Activated CD8-positive, alpha-beta T cell treated with anti-CD3 and anti-CD28 coated beads for 36 hours (primary cell): ENCODE results near the gene DPP6. TPM values are rescaled to one million over a fixed set of nuclear protein-coding genes. Genes with fewer than 3 reads are reported as not detected.

Source experiments
- ATAC-seq: fragments of 200-7000 bp; cut with Tn5 transposase; one replicate; pipeline ENCODE4 v1.10.0; 2021; ENCODE audit warnings: mild to moderate bottlenecking, moderate library complexity
- CTCF ChIA-PET: fragments of 350-600 bp; sonication (Branson Sonifier 250); formaldehyde crosslinking; loops from one replicate; lab custom pipeline; 2021; ENCODE audit warnings: antibody characterized with exemption; lab: Charles Lee
- POLR2A ChIA-PET: fragments of 350-600 bp; sonication (Branson Sonifier 250); formaldehyde crosslinking; loops from one replicate; lab custom pipeline; 2021; ENCODE audit warnings: antibody characterized with exemption; lab: Charles Lee
- DNase-seq: peaks from one replicate; pipeline ENCODE4 v3.0.0-alpha.2; 2020
- H3K27ac Mint-ChIP-seq: one replicate; pipeline ENCODE4 v1.8.0; 2021; ENCODE audit warnings: mild to moderate bottlenecking, mixed read lengths
- H3K27me3 Mint-ChIP-seq: one replicate; pipeline ENCODE4 v1.8.0; 2021; ENCODE audit warnings: mixed read lengths
- H3K36me3 Mint-ChIP-seq: one replicate; pipeline ENCODE4 v1.8.0; 2021; ENCODE audit warnings: low read depth, mixed read lengths
- H3K4me1 Mint-ChIP-seq: one replicate; pipeline ENCODE4 v1.8.0; 2021; ENCODE audit warnings: low read depth, mixed read lengths
- H3K4me3 Mint-ChIP-seq: one replicate; pipeline ENCODE4 v1.8.0; 2021; ENCODE audit warnings: mild to moderate bottlenecking, moderate library complexity, mixed read lengths
- H3K9me3 Mint-ChIP-seq: one replicate; pipeline ENCODE4 v1.8.0; 2021; ENCODE audit warnings: mixed read lengths
- CTCF ChIP-seq: fragments of 200-600 bp; IDR thresholded peaks from one replicate; pipeline ENCODE4 v1.8.0; 2022; ENCODE audit warnings: antibody characterized with exemption, mild to moderate bottlenecking
- intact Hi-C: fragments of 100-400 bp; cut with micrococcal nuclease; formaldehyde crosslinking; loops from one replicate; pipeline ENCODE4 v1.10.0; 2022
- total RNA-seq, 2 experiments: library from RNA; stranded (reverse); gene quantifications; one replicate each; pipeline ENCODE4 v1.2.3, GENCODE V29; 2021

DPP6 gene
- total RNA-seq, 2 experiments from 2014 or later: not detected

GRCh38 chr7:154776350-154776749, 724.2 kb downstream of the DPP6 start:
- Mint-ChIP-seq H3K4me3 (no peak overlapping the region), H3K27ac (no peak overlapping the region)
- POLR2A ChIA-PET: no interaction called here

GRCh38 chr7:154777023-154777422, 724.8 kb downstream of the DPP6 start:
- H3K27ac Mint-ChIP-seq: no peak overlapping the region
- H3K27me3 Mint-ChIP-seq: peaks cover 2% of the 10 kb centered on the region
- intact Hi-C loops: no loop called here
- H3K4me3 Mint-ChIP-seq: no peak overlapping the region
- ChIA-PET POLR2A (no interaction called here), CTCF (no interaction called here)
- TF ChIP-seq CTCF: no peak
- H3K36me3 Mint-ChIP-seq: no peaks in the 10 kb centered on the region
- peaks cover 5% of the 10 kb centered on the region for H3K9me3 Mint-ChIP-seq
- no peak for ATAC-seq
- DNase-seq: no peak
- peaks cover 3% of the 10 kb centered on the region for H3K4me1 Mint-ChIP-seq

More at GRCh38 chr7:154776350-154776749, 724.2 kb downstream of the DPP6 start:
- peaks cover 5% of the 10 kb centered on the region for H3K9me3 Mint-ChIP-seq
- DNase-seq (no peak), ATAC-seq (no peak)
- CTCF ChIA-PET: no interaction called here
- TF ChIP-seq CTCF: no peak
- peaks cover 3% of the 10 kb centered on the region for H3K4me1 Mint-ChIP-seq
- intact Hi-C loops: no loop called here
- H3K27me3 Mint-ChIP-seq: peaks cover 2% of the 10 kb centered on the region
- H3K36me3 Mint-ChIP-seq: no peaks in the 10 kb centered on the region

- H3K36me3 Mint-ChIP-seq: no peaks in the 10 kb centered on the region
- peaks cover 2% of the 10 kb centered on the region for H3K27me3 Mint-ChIP-seq
- peaks cover 5% of the 10 kb centered on the region for H3K9me3 Mint-ChIP-seq
- H3K4me3 Mint-ChIP-seq: no peak overlapping the region
- H3K27ac Mint-ChIP-seq: no peak overlapping the region
- ATAC-seq: no peak
- H3K4me1 Mint-ChIP-seq: peaks cover 3% of the 10 kb centered on the region
- DNase-seq: no peak
- no peak for TF ChIP-seq CTCF
- intact Hi-C loops: no loop called here
- ChIA-PET CTCF (no interaction called here), POLR2A (no interaction called here)
Observed at GRCh38 chr7:154777489-154777888, 725.3 kb downstream of the DPP6 start.

- CTCF ChIA-PET: no interaction called here
Observed at GRCh38 chr7:154777908-154778307, 725.7 kb downstream of the DPP6 start.

More at GRCh38 chr7:154777908-154778307, 725.7 kb downstream of the DPP6 start:
- no peak for TF ChIP-seq CTCF
- no peak overlapping the region for H3K4me3 Mint-ChIP-seq
- no peaks in the 10 kb centered on the region for H3K36me3 Mint-ChIP-seq
- H3K4me1 Mint-ChIP-seq: peaks cover 3% of the 10 kb centered on the region
- intact Hi-C loops: no loop called here
- H3K27ac Mint-ChIP-seq: no peak overlapping the region
- peaks cover 5% of the 10 kb centered on the region for H3K9me3 Mint-ChIP-seq
- H3K27me3 Mint-ChIP-seq: peaks cover 2% of the 10 kb centered on the region
- POLR2A ChIA-PET: no interaction called here
- ATAC-seq: no peak
- no peak for DNase-seq
